ENCODE measurements around the gene MS4A2. TPM values are rescaled to one million over a fixed set of nuclear protein-coding genes. Genes with fewer than 3 reads are reported as not detected.
"Not testable (repeated sequence)": the region's sequence is repeated elsewhere in the genome, so short reads cannot be mapped to it uniquely, and the experiment has no call there.

MS4A2 gene
- total RNA-seq, 1 experiment from 2014 or later, result not detected

DNA sequence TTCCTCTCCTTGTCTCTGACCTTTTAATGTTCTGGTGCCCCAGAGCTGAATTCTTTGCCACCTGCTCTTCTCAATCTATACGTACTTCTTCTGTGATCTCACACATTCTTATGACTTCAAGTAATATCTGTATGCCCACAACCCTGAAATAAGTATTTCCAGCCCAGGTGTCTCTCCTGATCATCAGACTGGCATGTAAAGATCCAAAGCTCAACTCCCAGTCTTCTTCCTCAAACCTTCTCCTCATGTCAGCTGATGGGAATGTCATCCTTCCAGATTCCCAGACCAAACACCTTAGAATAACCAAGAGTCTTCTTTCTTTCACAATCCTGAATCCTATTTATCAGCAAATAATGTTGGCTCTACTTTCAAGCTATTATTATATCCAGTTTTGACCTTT is 22.7 kb upstream of the MS4A2 start:
- ATAC-seq (no peak), DNase-seq (ENCODE audit: low read depth, low spot score) (no peak)
- ChIA-PET CTCF (no interaction called here), POLR2A (no interaction called here)
- H3K27me3 ChIP-seq (ENCODE audit: control insufficient read depth, insufficient read depth, low read length), result no peaks in the 10 kb centered on the region; the same call in 1 of the 2 replicates
- H3K9me3 ChIP-seq (ENCODE audit: control insufficient read depth, insufficient read depth, low read depth, low read length), result no peaks in the 10 kb centered on the region
- H3K27ac ChIP-seq (ENCODE audit: low read length), result no peak overlapping the region
- H3K4me3 ChIP-seq (ENCODE audit: low read depth in 2 of 2, low read length in 2 of 2), result no peak overlapping the region
- in situ Hi-C loops (cut with HindIII; ENCODE audit: low pct_unique_long_range_greater_than_20kb, low sequenced_read_pairs), result no loop called here
- TF ChIP-seq TCF7L2 (IDR thresholded peaks at IDR 0.05; ENCODE audit: low read depth, low read length), result no peak
- no peak for TF ChIP-seq SIN3A (IDR thresholded peaks at IDR 0.05; ENCODE audit: borderline replicate concordance, insufficient read depth, low read depth, low read length)
- TF ChIP-seq, protein P1, sequence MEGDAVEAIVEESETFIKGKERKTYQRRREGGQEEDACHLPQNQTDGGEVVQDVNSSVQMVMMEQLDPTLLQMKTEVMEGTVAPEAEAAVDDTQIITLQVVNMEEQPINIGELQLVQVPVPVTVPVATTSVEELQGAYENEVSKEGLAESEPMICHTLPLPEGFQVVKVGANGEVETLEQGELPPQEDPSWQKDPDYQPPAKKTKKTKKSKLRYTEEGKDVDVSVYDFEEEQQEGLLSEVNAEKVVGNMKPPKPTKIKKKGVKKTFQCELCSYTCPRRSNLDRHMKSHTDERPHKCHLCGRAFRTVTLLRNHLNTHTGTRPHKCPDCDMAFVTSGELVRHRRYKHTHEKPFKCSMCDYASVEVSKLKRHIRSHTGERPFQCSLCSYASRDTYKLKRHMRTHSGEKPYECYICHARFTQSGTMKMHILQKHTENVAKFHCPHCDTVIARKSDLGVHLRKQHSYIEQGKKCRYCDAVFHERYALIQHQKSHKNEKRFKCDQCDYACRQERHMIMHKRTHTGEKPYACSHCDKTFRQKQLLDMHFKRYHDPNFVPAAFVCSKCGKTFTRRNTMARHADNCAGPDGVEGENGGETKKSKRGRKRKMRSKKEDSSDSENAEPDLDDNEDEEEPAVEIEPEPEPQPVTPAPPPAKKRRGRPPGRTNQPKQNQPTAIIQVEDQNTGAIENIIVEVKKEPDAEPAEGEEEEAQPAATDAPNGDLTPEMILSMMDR (IDR thresholded peaks at IDR 0.05), result no peak
- no peak for TF ChIP-seq POLR2AphosphoS5 (IDR thresholded peaks at IDR 0.05; ENCODE audit: low read depth, low read length)
- TF ChIP-seq, protein P2, sequence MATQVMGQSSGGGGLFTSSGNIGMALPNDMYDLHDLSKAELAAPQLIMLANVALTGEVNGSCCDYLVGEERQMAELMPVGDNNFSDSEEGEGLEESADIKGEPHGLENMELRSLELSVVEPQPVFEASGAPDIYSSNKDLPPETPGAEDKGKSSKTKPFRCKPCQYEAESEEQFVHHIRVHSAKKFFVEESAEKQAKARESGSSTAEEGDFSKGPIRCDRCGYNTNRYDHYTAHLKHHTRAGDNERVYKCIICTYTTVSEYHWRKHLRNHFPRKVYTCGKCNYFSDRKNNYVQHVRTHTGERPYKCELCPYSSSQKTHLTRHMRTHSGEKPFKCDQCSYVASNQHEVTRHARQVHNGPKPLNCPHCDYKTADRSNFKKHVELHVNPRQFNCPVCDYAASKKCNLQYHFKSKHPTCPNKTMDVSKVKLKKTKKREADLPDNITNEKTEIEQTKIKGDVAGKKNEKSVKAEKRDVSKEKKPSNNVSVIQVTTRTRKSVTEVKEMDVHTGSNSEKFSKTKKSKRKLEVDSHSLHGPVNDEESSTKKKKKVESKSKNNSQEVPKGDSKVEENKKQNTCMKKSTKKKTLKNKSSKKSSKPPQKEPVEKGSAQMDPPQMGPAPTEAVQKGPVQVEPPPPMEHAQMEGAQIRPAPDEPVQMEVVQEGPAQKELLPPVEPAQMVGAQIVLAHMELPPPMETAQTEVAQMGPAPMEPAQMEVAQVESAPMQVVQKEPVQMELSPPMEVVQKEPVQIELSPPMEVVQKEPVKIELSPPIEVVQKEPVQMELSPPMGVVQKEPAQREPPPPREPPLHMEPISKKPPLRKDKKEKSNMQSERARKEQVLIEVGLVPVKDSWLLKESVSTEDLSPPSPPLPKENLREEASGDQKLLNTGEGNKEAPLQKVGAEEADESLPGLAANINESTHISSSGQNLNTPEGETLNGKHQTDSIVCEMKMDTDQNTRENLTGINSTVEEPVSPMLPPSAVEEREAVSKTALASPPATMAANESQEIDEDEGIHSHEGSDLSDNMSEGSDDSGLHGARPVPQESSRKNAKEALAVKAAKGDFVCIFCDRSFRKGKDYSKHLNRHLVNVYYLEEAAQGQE (IDR thresholded peaks at IDR 0.05; ENCODE audit: insufficient read depth in 1 of 2, low read depth in 2 of 2, low read length in 1 of 2), result no peak
- intact Hi-C loops (cut with micrococcal nuclease; ENCODE audit: unreplicated experiment), result no loop called here
- no peaks in the 10 kb centered on the region for H3K4me1 ChIP-seq (ENCODE audit: control insufficient read depth, insufficient read depth, low read length)
- no peaks in the 10 kb centered on the region for H3K36me3 ChIP-seq (ENCODE audit: control insufficient read depth, insufficient read depth, low read length)
- no TSS peak for BruUV-seq (replicated peaks)

DNA sequence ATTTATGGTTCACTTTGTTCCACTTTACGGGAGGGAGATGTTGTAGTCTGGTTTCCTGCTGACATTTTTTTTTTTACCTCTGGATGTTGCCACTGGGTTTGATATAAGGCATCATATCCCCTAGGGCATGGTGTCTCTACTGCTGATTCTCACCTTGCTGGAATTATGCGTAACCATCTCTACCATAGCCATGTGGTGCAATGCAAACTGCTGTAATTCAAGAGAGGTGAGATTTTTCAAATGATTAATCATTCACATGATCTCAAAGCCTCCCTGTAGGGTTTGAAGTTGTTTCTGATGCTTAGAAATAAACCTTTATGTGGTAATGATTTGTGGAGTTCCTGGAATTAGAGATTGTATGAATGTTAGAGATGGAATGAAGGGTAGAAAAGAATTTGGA is 19.0 kb upstream of the MS4A2 start:
- Histone ChIP-seq H3K36me3 (ENCODE audit: control insufficient read depth, insufficient read depth, low read length) (no peaks in the 10 kb centered on the region), H3K27me3 (ENCODE audit: control insufficient read depth, insufficient read depth, low read length) (no peaks in the 10 kb centered on the region; the same call in 1 of the 2 replicates), H3K4me3 (ENCODE audit: low read depth in 2 of 2, low read length in 2 of 2) (no peak overlapping the region), H3K9me3 (ENCODE audit: control insufficient read depth, insufficient read depth, low read depth, low read length) (no peaks in the 10 kb centered on the region), H3K27ac (ENCODE audit: low read length) (no peak overlapping the region), H3K4me1 (ENCODE audit: control insufficient read depth, insufficient read depth, low read length) (no peaks in the 10 kb centered on the region)
- TF ChIP-seq SIN3A (IDR thresholded peaks at IDR 0.05; ENCODE audit: borderline replicate concordance, insufficient read depth, low read depth, low read length) (no peak), TCF7L2 (IDR thresholded peaks at IDR 0.05; ENCODE audit: low read depth, low read length) (no peak), POLR2AphosphoS5 (IDR thresholded peaks at IDR 0.05; ENCODE audit: low read depth, low read length) (no peak)
- TF ChIP-seq, protein P2 (IDR thresholded peaks at IDR 0.05; ENCODE audit: insufficient read depth in 1 of 2, low read depth in 2 of 2, low read length in 1 of 2), result no peak
- TF ChIP-seq, protein P1 (IDR thresholded peaks at IDR 0.05), result no peak
- no TSS peak for BruUV-seq (replicated peaks)
- POLR2A ChIA-PET, result no interaction called here
- intact Hi-C loops (cut with micrococcal nuclease; ENCODE audit: unreplicated experiment), result no loop called here
- CTCF ChIA-PET, result no interaction called here
- no peak for DNase-seq (ENCODE audit: low read depth, low spot score)
- in situ Hi-C loops (cut with HindIII; ENCODE audit: low pct_unique_long_range_greater_than_20kb, low sequenced_read_pairs), result no loop called here
- ATAC-seq, result no peak

DNA sequence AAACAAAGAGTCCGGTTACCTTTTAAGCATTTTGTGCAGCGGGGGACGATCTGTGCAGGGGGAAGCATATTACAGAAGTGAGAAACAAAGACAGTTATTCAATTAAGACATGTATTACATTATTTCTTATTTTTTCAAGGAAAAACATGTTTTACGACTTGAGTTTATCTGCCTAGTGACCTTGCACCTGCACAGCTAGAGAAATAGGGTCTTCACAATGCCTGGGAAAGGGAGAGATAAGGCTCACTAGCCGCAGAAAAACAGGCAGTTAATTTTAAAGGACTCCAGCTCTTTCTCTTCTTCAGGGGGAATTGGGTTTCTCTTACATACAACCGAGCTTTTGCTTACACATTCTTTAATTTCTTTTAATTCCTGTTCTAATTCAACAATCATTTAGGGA is 16.8 kb upstream of the MS4A2 start:
- H3K36me3 ChIP-seq (ENCODE audit: control insufficient read depth, insufficient read depth, low read length); DNase-seq (ENCODE audit: low read depth, low spot score); H3K27ac ChIP-seq (ENCODE audit: low read length); H3K4me3 ChIP-seq (ENCODE audit: low read depth in 2 of 2, low read length in 2 of 2); CTCF ChIA-PET; POLR2A ChIA-PET; intact Hi-C loops (cut with micrococcal nuclease; ENCODE audit: unreplicated experiment); H3K9me3 ChIP-seq (ENCODE audit: control insufficient read depth, insufficient read depth, low read depth, low read length); H3K27me3 ChIP-seq (ENCODE audit: control insufficient read depth, insufficient read depth, low read length); BruUV-seq (replicated peaks); H3K4me1 ChIP-seq (ENCODE audit: control insufficient read depth, insufficient read depth, low read length); ATAC-seq; in situ Hi-C loops (cut with HindIII; ENCODE audit: low pct_unique_long_range_greater_than_20kb, low sequenced_read_pairs): not testable (repeated sequence)

Measured in Panc1 (cell line).